ENCODE results near the gene YAF2. TPM values are rescaled to one million over a fixed set of nuclear protein-coding genes. Genes with fewer than 3 reads are reported as not detected.
A peak's percentile ranks its signal among the peaks of the same experiment; 100 is the strongest.
"Not testable (repeated sequence)": the region's sequence is repeated elsewhere in the genome, so short reads cannot be mapped to it uniquely, and the experiment has no call there.

Gene YAF2
- total RNA-seq, 1 donor from 2014 or later: 43.3 TPM

DNA sequence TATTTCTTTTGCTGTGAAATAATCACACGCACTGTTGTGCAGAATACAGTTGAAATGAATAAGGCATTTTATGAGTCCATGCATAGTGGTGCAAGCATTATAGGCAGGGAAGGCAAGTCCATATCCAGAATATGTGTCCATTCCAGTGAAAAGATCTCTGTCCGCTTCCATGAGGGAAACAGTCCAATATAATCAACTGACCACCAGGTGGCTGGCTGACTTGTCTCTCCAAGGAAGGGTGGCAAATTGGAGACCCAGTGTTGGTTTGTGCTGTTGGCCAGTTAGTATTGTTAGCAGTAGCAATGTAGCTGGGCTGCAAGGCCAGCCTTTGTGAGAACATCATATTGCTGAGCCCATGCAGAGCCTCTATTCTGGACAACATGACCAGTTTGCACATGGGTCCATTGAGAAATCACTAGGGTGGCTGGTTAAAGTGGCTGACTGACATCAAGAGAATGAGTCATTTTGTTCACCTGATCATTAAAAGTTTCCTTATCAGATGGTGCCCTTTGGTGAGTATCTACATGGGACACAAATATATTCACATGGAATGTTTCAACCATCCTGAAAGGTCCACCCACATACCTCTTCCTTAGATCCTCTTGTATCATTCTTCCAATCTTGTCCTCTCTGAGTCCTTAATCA is 17.3 kb upstream of the YAF2 start:
- DNase-seq (ENCODE audit: low spot score): no peak

DNA sequence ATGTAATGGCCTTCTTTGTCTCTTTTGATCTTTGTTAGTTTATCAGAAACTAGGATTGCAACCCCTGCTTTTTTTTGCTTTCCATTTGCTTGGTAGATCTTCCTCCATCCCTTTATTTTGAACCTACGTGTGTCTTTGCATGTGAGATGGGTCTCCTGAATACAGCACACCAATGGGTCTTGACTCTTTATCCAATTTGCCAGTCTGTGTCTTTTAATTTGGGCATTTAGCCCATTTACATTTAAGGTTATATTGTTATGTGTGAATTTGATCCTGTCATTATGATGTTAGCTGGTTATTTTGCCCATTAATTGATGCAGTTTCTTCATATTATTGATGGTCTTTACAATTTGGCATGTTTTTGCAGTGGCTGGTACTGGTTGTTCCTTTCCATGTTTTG is 14.6 kb upstream of the YAF2 start:
- not testable (repeated sequence) for DNase-seq (ENCODE audit: low spot score)

- not testable (repeated sequence) for DNase-seq (ENCODE audit: low spot score)
Measured at GRCh38 chr12:42249033-42249432, 11.0 kb upstream of the YAF2 start.

DNA sequence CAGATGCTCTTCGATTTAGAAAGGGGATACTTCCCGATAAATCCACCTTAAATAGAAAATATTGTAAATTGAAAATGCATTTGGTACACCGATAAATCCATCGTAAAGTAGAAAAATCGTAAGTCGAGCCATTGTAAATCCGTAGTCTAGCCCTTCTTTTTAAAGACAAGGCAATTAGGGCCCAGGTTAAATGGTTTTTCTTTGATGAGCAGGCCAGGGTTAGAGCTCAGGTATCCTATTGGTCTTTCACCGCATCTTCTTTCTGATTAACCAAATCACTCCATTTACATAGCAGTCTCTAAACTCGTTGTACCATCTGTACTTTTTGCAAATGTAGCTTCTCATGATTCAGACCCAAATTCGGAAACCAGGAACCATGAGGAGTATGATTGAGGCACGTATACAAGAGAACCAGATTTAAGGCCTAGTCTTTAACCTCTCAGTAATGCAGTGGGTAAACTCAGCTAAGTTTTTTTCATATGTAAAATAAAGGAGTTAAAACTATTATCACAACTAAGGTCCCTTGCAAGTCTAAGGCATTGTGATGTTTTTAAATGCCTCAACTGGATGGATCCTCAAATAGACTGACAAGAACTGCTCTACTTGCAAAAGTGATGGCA is 2.2 kb upstream of the YAF2 start:
- DNase-seq (ENCODE audit: low spot score): no peak

DNA sequence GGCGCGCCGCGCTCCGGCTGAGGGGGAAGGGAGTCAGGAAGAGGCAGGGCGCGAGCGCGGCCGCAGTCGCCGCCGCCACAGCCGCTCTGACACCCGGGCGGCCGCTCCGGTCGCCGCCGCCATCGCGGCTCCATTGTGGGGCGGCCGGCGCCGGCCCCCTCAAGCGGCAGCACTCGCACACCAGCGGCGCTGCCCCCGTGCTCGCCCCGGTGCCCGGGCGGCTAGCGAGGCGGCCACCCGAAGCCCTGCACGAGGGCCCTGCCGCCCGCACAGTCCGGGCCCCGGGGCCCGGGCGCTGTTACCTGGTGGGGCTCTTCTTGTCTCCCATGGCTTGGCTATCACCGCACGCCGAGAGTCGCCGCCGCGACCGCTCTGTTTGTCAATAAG is 202 bp downstream of the YAF2 start:
- no peak for DNase-seq (ENCODE audit: low spot score)

- DNase-seq (ENCODE audit: low spot score): peak; percentile 80
Measured at GRCh38 chr12:42237052-42237852, 796 bp downstream of the YAF2 start.

DNA sequence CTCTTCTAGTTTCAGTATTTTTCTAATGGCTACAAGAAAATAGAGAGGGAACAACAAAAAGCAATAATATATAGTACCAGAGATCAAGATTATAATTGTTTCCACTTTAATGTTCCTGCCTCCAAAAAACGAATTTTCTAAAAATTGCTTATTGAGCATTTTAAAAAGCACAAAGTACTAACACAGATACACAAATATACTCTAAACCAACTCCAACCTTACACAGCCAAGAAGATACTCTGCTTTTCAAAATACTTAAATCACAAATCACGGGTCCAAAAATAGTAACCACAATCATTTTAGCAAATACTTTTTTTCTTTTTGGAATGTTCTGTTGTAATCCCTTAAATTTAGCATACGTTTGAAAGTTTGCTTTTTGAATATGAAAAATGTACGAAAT is 2.0 kb downstream of the YAF2 start:
- DNase-seq (ENCODE audit: low spot score): no peak

DNA sequence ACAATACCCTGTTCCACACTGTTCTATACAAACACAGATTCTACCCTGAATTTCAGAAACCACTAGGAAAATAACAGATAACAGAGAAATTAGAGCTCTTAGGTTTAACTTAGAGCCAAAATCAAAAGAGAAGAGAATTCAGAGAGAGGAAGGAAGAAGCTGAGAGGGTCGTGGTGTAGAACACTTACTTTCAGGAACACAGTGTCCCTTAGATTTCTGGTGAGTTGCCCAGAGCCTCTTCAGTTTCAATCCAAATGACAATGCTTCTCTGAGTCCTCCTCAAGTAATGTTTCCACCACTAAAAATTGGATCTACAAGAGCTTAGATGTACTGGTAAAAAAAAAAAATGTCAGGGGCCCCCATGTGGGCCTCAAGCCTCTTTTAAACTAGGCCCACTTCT is 2.6 kb downstream of the YAF2 start:
- no peak for DNase-seq (ENCODE audit: low spot score)

DNA sequence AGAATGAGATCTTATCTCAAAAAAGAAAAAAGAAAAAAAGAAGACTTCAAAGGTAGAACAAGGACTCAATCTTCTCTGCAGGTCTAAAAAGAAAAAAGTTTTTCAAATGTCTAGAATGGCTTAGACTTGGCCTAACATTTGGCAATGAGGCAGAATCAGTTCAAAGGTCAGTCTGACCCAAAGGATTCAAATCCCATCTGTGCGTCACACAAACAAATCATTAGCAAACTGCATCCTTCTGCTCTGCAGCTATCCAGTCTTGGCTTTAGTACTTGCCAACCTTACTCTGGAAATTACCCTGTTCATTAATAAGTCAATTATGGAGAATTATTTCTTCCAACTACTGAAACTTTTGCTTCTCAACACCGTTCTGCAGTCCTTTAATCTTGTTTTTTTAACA is 3.1 kb downstream of the YAF2 start:
- DNase-seq (ENCODE audit: low spot score): no peak

DNA sequence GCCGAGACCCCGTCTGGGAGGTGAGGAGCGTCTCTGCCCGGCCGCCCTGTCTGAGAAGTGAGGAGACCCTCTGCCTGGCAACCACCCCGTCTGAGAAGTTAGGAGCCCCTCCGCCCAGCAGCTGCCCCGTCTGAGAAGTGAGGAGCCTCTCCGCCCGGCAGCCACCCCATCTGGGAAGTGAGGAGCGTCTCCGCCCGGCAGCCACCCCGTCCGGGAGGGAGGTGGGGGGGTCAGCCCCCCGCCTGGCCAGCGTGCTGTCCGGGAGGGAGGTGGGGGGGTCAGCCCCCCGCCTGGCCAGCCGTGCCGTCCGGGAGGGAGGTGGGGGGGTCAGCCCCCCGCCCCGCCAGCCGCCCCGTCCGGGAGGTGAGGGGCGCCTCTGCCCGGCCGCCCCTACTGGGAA is 10.5 kb downstream of the YAF2 start:
- DNase-seq (ENCODE audit: low spot score): not testable (repeated sequence)

DNA sequence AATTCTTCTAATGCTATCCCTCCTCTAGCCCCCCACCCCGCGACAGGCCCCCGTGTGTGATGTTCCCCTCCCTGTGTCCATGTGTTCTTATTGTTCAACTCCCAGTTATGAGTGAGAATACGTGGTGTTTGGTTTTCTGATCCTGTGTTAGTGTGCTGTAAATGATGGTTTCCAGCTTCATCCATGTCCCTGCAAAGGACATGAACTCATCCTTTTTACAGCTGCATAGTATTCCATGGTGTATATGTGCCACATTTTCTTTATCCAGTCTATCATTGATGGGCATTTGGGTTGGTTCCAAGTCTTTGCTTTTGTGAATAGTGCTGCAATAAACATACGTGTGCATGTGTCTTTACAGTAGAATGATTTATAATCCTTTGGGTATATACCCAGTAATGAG is 13.5 kb downstream of the YAF2 start:
- DNase-seq (ENCODE audit: low spot score): not testable (repeated sequence)

DNA sequence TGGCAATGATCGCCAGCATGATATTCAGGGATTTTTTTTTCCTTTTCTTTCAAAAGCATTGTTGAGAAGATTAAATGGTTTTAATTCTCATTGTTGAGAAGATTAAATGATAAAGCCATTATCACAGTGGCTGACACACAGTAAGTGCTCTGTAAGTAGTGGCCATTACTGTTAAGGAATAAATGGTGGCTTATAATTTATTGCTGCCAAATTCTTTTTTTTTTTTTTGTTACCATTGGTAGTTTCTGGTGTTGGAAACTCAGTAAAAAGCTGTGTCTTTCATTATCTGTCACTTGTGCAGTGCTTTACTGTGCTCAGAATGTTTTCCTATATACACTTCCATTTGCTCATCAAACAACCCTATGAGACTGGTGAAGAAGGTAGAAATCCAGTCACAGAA is 15.3 kb downstream of the YAF2 start:
- no peak for DNase-seq (ENCODE audit: low spot score)

DNA sequence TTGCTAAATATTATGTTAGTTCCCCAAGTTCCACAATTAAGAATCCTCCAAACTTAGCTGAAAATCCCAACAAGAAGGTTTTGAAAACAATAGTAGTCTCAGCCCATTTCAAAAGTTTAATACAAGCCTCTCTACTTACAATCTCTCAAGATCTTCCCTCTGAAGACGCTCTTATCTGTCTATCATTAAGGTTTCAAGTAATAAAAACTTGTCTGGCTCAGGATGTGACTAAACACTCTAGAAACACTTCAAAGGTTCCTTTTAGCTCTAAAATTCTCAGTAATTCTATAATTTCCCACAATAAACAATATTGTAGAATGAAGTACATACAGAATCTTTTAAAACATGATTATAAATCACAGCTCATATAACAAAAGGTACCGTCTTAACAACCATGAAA is 16.3 kb downstream of the YAF2 start:
- DNase-seq (ENCODE audit: low spot score): no peak

DNA sequence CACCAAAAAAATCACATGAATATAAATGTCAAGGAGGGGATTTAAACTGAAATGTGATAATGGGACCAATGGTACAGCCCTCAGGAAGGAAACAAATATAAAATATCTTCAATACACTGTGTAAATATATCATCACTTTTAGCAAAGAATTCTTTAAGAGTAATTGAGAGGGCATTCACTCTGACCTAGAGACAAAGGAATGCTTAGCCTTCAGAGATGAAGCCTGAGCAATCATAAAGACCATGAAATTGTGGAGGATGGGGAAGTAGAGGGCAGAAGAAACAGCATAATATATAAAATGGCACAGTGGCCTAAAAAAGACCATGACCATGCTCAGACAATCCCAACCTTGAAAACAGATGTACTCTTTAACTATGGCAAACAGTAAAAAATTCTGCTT is 20.4 kb downstream of the YAF2 start:
- DNase-seq (ENCODE audit: low spot score): no peak

GRCh38 chr12:42216737-42217136 is 21.3 kb downstream of the YAF2 start:
- no peak for DNase-seq (ENCODE audit: low spot score)

DNA sequence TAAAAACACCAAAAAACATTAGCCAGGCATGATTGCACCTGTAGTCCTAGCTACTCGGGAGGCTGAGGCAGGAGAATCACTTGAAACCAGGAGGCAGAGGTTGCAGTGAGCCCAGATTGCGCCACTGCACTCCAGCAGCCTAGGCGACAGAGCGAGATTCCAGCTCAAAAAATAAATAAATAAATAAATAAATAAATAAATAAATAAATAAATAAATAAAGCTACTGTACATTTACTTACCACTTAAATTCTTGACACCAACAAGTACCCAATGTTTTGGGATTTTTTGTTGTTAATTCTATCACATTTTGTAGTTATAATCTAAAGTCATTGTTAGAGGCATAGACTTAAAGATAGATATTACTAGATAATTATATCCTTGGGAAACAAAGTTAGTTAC is 22.3 kb downstream of the YAF2 start:
- not testable (repeated sequence) for DNase-seq (ENCODE audit: low spot score)

DNA sequence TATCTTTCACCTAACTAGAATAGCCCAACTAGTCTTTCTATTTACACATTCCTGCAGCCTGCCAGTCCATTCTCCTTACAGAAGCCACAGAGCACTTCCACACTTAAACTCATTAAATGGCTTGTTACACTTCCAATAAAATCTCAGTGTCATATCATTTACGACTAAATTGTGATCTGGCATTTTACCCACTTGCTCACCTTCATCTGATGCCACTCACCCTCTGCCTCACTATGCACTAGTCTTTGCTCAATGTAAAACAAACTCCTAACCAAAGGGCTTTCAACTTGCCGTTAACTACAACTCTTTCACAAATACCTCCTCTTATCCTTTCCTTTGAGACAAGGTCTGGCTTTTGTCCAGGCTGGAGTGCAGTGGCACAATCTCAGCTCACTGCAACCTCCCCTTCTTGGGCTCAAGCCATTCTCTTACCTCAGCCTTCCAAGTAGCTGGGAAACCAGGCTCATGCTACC is 24.1 kb downstream of the YAF2 start:
- DNase-seq (ENCODE audit: low spot score): no peak

DNA sequence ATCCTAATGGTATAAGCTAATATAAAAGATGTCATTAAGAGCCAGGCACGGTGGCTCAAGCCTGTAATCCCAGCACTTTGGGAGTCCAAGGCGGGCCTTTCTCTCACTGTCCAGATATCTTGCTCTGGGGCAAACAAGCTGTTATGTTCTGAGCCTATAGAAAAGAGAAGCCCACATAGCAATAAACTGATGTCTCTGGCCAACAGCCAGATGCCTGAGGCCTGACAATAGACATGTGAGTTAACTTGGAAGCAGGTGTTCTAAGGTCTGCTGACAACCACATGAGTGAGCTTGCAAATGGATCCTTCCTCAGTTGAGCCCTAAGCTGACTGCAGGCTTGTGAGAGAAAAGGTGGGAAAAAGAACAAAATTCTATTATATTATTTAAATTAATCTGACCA is 25.0 kb downstream of the YAF2 start:
- DNase-seq (ENCODE audit: low spot score): no peak

- DNase-seq (ENCODE audit: low spot score): no peak
Measured at GRCh38 chr12:42208574-42208973, 29.5 kb downstream of the YAF2 start.

DNA sequence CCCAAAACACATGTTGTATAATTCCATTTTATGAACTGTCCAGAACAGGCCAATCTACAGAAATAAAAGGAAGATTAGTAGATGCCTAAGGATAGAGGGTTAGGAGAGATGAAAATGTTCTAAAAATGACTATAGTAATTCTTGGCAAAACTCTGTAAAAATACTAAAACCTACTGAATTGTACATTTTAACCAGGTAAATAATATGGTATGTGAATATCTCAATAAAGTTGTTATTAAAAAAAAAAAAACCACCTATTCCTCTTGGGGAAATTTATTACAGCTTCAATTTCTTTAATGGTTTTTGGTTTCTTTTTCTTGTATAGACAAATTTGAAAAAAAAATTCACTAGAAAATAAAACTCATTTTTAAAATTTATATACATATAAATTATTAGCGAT is 33.2 kb downstream of the YAF2 start:
- DNase-seq (ENCODE audit: low spot score): no peak

DNA sequence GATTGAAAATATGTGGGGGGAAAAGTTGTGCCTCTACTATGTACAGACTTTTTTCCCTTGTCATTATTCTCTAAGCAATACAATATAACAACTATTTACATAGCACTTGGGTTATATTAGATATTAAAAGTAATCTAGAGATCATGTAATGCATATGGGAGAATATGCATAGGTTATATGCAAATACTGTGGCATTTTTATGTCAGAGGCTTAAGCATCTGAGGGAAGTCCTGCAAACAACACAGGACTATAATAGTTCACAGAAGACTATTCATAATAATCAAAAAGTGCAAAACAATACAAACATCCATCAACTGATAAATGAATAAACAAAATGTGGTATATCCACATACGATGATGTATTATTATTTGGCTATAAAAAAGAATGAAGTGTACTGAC is 33.7 kb downstream of the YAF2 start:
- DNase-seq (ENCODE audit: low spot score): no peak

- DNase-seq (ENCODE audit: low spot score): no peak
Measured at GRCh38 chr12:42201063-42201462, 37.0 kb downstream of the YAF2 start.

GRCh38 chr12:42199007-42199406 is 39.0 kb downstream of the YAF2 start:
- no peak for DNase-seq (ENCODE audit: low spot score)
